Tibial nerve (tissue), 4 donors: ENCODE results near the gene BEST3. TPM values are rescaled to one million over a fixed set of nuclear protein-coding genes. Genes with fewer than 3 reads are reported as not detected.

Source experiments
- DNase-seq, 2 donors: peaks; one replicate each; pipeline ENCODE4 v3.0.0-alpha.2; 2019; ENCODE audit warnings: low spot score in 2 of 2
- H3K27ac ChIP-seq, 4 donors: fragments of 200-600 bp; sonication (generic) in 3 of 4; one replicate each; pipeline ENCODE4 v1.5.1; 2017 to 2019; ENCODE audit warnings: mild to moderate bottlenecking in 1 of 4
- H3K27me3 ChIP-seq, 2 donors: fragments of 200-600 bp; sonication (generic) in 1 of 2; one replicate each; pipeline versions ENCODE4 v1.5.1 to v1.6.0; 2017 to 2019
- H3K36me3 ChIP-seq, 3 donors: fragments of 200-600 bp; sonication (generic); one replicate each; pipeline ENCODE4 v1.5.1; 2018 to 2019
- H3K4me1 ChIP-seq, 4 donors: fragments of 200-600 bp; sonication (generic) in 3 of 4; one replicate each; pipeline ENCODE4 v1.5.1; 2017 to 2019
- H3K4me3 ChIP-seq, 4 donors: fragments of 200-600 bp; sonication (generic) in 3 of 4; one replicate each; pipeline ENCODE4 v1.5.1; 2017 to 2019; ENCODE audit warnings: mild to moderate bottlenecking in 1 of 4, moderate library complexity in 1 of 4
- H3K9me3 ChIP-seq, 4 donors: fragments of 200-600 bp; sonication (generic) in 3 of 4; one replicate each; pipeline ENCODE4 v1.5.1; 2017 to 2019
- EP300 ChIP-seq, 2 donors: sonication (generic); formaldehyde crosslinking; IDR thresholded peaks; one replicate each; pipeline ENCODE4 v1.6.1; 2017; ENCODE audit warnings: antibody characterized with exemption in 2 of 2, mild to moderate bottlenecking in 1 of 2
- POLR2A ChIP-seq, 2 donors: fragments of 450-650 bp; IDR thresholded peaks; one replicate each; pipeline ENCODE4 v1.6.1; 2017; ENCODE audit warnings: antibody characterized with exemption in 2 of 2, mild to moderate bottlenecking in 2 of 2, moderate library complexity in 2 of 2
- WGBS, 2 donors: methylation state at CpG; one replicate each; pipeline ENCODE4 v1.1.5; 2018; 5-methylcytosine and 5-hydroxymethylcytosine counted together
- total RNA-seq, 4 donors: library from RNA; depleted of rRNA; stranded (reverse); fragments of >200 nt; gene quantifications; one replicate each; pipeline ENCODE4 v1.1.0, GENCODE V29; 2016
- TF ChIP-seq, protein P1 (sequence below), 5 experiments: fragments of 200-600 bp in 3 of 5; fragments of 450-650 bp in 2 of 5; sonication (generic) in 3 of 5; IDR thresholded peaks; one replicate each; pipeline ENCODE4 v1.5.1; 2016 to 2019; ENCODE audit warnings: antibody characterized with exemption in 5 of 5, mild to moderate bottlenecking in 3 of 5, moderate library complexity in 2 of 5

The BEST3 gene
- not detected for total RNA-seq

DNA sequence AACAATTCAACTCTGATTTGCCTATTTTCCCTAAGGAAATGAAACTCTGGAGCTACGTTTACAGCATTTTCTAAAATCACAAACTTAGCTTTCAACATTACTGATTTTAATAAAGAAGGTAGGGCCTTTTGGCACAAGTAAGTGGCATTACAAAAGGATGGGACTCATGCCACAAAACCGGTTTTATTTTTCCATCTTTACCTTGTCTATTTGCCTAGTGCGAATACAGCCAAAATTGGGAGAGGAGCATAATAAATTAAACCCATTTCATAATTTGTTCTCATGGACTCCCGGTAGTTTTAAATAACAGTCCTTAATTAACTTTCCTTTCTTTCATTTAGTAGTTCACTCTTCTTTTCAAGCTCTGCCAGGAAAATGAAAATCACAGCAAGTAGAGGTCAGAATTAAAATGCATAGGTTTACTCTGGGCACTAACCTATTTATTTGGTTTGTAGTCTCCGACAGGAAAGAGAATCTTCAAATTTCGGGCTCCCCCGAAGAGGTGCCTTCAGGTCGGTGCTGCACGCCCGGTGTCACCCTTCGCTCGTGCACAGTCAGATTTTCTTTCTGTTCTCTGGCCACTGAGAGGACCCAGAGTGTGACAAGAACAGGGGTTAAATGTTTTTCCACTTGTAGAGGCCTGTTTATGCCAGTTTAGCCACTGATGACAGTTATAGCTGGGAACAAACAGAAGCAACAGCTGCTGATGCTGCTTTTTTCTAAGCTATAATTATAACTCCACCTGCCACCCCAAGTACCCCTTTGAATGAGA lies at the start of gene BEST3:
BEST3 (minus strand) TSS at position 535 of the 772 bp plus-strand sequence. CDS start 1,505 bp downstream, outside the sequence.
- no peak for DNase-seq
- Histone ChIP-seq H3K4me3 (no peak within 1 kb of the TSS), H3K9me3 (no peaks in the 10 kb centered on the region), H3K27me3 (no peaks in the 10 kb centered on the region), H3K4me1 (no peaks in the 10 kb centered on the region), H3K27ac (no peak within 1 kb of the TSS), H3K36me3 (no peaks in the 10 kb centered on the region)
- WGBS, 2 donors: 76 to 79% methylated on average over 12 of the region's 12 CpGs
- no peak for TF ChIP-seq POLR2A (IDR thresholded peaks at IDR 0.05)
- TF ChIP-seq, protein P1, sequence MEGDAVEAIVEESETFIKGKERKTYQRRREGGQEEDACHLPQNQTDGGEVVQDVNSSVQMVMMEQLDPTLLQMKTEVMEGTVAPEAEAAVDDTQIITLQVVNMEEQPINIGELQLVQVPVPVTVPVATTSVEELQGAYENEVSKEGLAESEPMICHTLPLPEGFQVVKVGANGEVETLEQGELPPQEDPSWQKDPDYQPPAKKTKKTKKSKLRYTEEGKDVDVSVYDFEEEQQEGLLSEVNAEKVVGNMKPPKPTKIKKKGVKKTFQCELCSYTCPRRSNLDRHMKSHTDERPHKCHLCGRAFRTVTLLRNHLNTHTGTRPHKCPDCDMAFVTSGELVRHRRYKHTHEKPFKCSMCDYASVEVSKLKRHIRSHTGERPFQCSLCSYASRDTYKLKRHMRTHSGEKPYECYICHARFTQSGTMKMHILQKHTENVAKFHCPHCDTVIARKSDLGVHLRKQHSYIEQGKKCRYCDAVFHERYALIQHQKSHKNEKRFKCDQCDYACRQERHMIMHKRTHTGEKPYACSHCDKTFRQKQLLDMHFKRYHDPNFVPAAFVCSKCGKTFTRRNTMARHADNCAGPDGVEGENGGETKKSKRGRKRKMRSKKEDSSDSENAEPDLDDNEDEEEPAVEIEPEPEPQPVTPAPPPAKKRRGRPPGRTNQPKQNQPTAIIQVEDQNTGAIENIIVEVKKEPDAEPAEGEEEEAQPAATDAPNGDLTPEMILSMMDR (IDR thresholded peaks at IDR 0.05): no peak
- TF ChIP-seq EP300 (IDR thresholded peaks at IDR 0.05): no peak

DNA sequence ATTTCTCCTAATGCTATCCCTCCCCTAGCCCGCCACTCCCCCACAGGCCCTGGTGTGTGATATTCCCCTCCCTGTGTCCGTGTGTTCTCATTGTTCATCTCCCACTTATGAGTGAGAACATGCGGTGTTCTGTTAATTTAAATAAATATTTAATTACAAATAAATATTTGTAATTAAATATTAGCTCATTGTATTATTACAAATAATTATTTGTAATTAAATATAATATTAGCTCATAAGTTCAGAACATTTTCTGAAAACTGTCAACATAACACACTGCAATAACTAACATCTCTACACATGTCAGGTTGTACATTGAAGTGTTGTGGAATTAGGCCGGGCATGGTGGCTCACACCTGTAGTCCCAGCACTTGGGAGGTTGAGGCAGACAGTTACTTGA lies 45.0 kb upstream of the BEST3 start:
- WGBS, 2 donors: 93 to 95% methylated on average over 4 of the region's 4 CpGs
- Histone ChIP-seq H3K36me3 (no peaks in the 10 kb centered on the region), H3K4me1 (peaks cover 0 to 12% (median 0%) of the 10 kb centered on the region in 4 donors), H3K9me3 (no peaks in the 10 kb centered on the region), H3K27ac (no peak overlapping the region), H3K4me3 (no peak overlapping the region), H3K27me3 (peaks cover 0 to 3% of the 10 kb centered on the region in 2 donors)
- TF ChIP-seq EP300 (IDR thresholded peaks at IDR 0.05): no peak
- TF ChIP-seq, protein P1 (IDR thresholded peaks at IDR 0.05): no peak
- no peak for TF ChIP-seq POLR2A (IDR thresholded peaks at IDR 0.05)
- DNase-seq: no peak

DNA sequence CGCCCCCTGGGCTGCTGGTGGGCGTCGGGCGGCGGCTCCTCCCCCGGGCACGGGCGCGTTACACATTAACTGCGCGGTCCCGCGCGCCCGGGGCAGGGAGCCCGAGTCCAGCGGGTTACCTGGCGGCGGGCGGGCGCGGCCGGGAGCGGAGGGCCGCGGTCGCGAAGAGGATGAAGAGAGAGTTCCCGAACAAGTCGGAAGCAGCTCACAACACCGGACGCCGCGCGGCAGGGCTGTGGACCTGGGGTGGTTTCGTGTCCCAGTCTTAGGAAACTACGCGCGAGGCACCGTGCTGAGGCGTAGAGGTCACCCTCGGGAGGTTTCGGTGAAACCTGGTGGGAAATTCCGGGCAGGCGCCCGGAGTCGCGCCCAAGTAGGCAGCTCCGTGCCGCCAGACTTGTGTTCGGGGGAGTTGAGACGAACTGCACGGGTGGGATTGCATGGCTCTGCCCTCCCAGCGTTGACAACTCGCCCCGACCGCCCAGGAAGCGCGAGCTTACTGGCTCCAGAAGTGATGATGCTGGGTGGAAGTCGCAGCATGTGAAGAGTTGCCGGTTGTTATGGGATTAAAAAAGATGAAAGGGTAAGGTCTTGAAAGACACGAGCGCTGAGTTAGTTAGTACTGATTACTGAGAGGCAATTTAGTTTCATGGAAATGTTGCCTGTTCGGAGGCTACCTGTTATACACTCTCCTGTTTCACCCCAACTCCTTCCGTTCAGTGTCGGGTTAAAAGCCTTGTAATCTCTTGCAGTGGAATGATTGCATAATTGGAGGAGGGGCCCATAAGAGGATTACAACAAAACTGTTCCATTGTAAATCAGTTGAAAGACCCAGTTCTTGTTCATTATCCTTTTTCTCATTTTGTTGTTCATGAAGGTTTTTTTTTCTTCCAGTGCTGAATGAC lies 40.4 kb upstream of the BEST3 start:
- TF ChIP-seq POLR2A (IDR thresholded peaks at IDR 0.05): no peak
- TF ChIP-seq, protein P1 (IDR thresholded peaks at IDR 0.05): no peak
- no peak for TF ChIP-seq EP300 (IDR thresholded peaks at IDR 0.05)
- H3K27me3 ChIP-seq: peaks cover 0 to 3% of the 10 kb centered on the region in 2 donors
- no peaks in the 10 kb centered on the region for H3K36me3 ChIP-seq
- peak overlapping the region; percentile 73 to 90 (median 84) for H3K27ac ChIP-seq
- no peaks in the 10 kb centered on the region for H3K9me3 ChIP-seq
- H3K4me3 ChIP-seq: peak overlapping the region; percentile 85 to 91 (median 88)
- H3K4me1 ChIP-seq: peaks cover 0 to 18% (median 0%) of the 10 kb centered on the region in 4 donors
- DNase-seq: peak in 1 of 2 donors; percentile 16
- 0 to 2% methylated on average over 31 to 46 of the region's 66 CpGs for WGBS, 2 donors

DNA sequence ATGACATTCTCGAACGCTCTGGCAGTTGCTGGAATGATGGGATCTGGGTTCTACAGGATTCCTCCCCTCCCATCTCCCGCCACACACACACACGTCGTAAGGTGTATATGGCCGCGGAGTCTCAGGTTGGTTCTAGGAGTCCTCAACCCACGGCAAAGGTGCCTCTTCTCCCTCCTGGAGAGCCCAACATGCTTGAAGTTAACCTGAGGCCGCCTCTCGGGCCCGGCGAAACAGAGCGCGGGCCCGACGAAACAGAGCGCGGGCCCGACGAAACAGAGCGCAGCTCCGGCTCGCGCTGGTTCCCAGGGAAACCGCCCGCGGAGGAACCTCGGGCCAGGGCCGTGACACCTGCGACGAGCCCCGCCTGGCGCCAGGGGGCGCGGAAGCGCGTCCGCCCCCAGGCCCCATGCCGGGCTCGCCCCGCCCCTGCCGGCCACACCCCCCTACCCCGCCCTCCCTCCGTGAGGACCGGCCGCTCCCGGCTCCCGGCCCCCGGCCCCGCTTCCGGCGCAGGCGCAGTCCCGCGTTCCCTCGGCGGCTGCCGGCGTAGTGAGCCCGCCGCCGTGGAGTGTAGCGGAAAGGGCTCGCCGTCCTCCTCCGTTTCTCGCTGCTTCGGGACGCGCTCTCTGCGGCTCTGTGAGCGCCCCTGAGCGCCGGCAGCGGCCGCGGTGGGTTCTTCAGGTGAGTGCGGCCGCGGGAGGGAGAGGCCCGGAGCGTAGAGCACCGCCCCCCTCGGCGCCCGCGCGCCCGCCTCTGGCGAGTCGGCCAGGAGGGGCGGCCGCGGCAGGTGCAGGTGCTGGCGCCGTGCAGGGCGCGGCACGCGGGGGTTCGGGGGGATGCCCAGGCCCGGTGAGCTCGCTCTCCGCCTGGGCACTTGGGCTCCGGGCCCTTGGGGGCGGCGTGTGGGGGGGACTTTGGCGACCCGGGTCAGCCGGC lies 39.5 kb upstream of the BEST3 start, which contains the start of gene RAB3IP:
RAB3IP (plus strand) TSS at position 510 of the 936 bp plus-strand sequence. CDS start 16,549 bp downstream, outside the sequence.
- peak within 1 kb of the TSS; percentile 73 to 90 (median 84) for H3K27ac ChIP-seq
- WGBS, 2 donors: 2 to 6% methylated on average over 18 to 62 of the region's 110 CpGs
- no peaks in the 10 kb centered on the region for H3K9me3 ChIP-seq
- peaks cover 0 to 18% (median 0%) of the 10 kb centered on the region in 4 donors for H3K4me1 ChIP-seq
- no peaks in the 10 kb centered on the region for H3K36me3 ChIP-seq
- H3K27me3 ChIP-seq: peaks cover 0 to 3% of the 10 kb centered on the region in 2 donors
- TF ChIP-seq, protein P1 (IDR thresholded peaks at IDR 0.05): peak; percentile 53 to 92 (median 73)
- TF ChIP-seq EP300 (IDR thresholded peaks at IDR 0.05) (peak in 1 of 2 donors; percentile 74), POLR2A (IDR thresholded peaks at IDR 0.05) (peak; percentile 19 to 64)
- DNase-seq: peak; percentile 52 to 60
- H3K4me3 ChIP-seq: peak within 1 kb of the TSS; percentile 85 to 91 (median 88)
